Testis (tissue), 3 donors: Measurements from ENCODE around the gene COL6A2. TPM values are rescaled to one million over a fixed set of nuclear protein-coding genes. Genes with fewer than 3 reads are reported as not detected.
A peak's percentile ranks its signal among the peaks of the same experiment; 100 is the strongest.

Source experiments
- DNase-seq: peaks from one replicate; pipeline ENCODE4 v3.0.0-alpha.2; 2019
- H3K27ac ChIP-seq, 2 donors: fragments of 200-600 bp; sonication (generic); one replicate each; pipeline ENCODE4 v1.5.1; 2019
- H3K27me3 ChIP-seq: fragments of 200-600 bp; sonication (generic); one replicate; pipeline ENCODE4 v1.5.1; 2019
- H3K36me3 ChIP-seq: fragments of 200-600 bp; sonication (generic); one replicate; pipeline ENCODE4 v1.5.1; 2017; ENCODE audit warnings: low read depth; ENCODE audit errors: missing control alignments
- H3K4me1 ChIP-seq: fragments of 200-600 bp; sonication (generic); one replicate; pipeline ENCODE4 v1.5.1; 2019
- H3K4me3 ChIP-seq, 2 donors: fragments of 200-600 bp; sonication (generic); one replicate each; pipeline ENCODE4 v1.5.1; 2017 to 2019
- H3K9me3 ChIP-seq: fragments of 200-600 bp; sonication (generic); one replicate; pipeline ENCODE4 v1.5.1; 2017
- CTCF ChIP-seq, 3 experiments: fragments of 450-650 bp in 2 of 3; fragments of 200-600 bp in 1 of 3; sonication (generic) in 1 of 3; IDR thresholded peaks; one replicate each; pipeline ENCODE4 v1.5.1; 2016 to 2019; ENCODE audit warnings: antibody characterized with exemption in 3 of 3, mild to moderate bottlenecking in 2 of 3, moderate library complexity in 1 of 3
- POLR2A ChIP-seq: fragments of 450-650 bp; IDR thresholded peaks from one replicate; pipeline ENCODE4 v1.6.1; 2017; ENCODE audit warnings: antibody characterized with exemption, mild to moderate bottlenecking, moderate library complexity
- WGBS, 2 donors: methylation state at CpG; one replicate each; pipeline ENCODE4 v1.1.5; 2018; 5-methylcytosine and 5-hydroxymethylcytosine counted together
- intact Hi-C: fragments of 100-400 bp; cut with DNase I; formaldehyde crosslinking; loops from one replicate; pipeline ENCODE4 v1.15.1; 2023; ENCODE audit warnings: low total_unique reads
- polyA plus RNA-seq: library from polyadenylated mRNA; stranded (reverse); fragments of 350-450 nt; fragmentation: Illumina TruSeq; extraction: RNeasy Lipid Tissue Mini Kit (QIAGEN cat#74804); gene quantifications from one replicate; pipeline ENCODE4 v1.2.3, GENCODE V29; 2014; ENCODE audit warnings: low read depth, low replicate concordance; ENCODE audit not compliant: insufficient read depth
- total RNA-seq, 2 donors: library from RNA; depleted of rRNA; stranded (reverse); fragments of >200 nt; gene quantifications; one replicate each; pipeline ENCODE4 v1.2.3, GENCODE V29; 2016

The COL6A2 gene
- total and polyA plus RNA-seq, 3 donors from 2014 or later: 192 to 362 (median 236) TPM

DNA sequence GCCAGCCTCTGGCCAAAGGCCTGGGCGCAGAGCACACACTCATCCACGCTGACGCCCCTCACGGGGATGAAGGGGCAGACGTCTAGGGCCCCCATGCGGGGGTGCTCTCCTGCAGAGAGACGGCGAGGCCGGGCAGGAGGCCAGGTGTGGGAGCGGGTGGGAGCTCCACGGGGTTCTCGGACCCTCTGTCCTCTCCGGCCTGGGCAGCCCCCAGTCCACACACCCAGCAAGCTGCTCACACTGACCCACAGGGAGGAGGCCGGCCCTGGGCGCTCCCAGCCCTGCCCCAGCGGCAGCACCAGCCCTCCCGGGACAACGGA, 55.0 kb downstream of the COL6A2 start:
- WGBS, 2 donors: 52 to 74% methylated on average over 7 to 18 of the region's 18 CpGs
- Histone ChIP-seq H3K36me3 (no peaks in the 10 kb centered on the region), H3K27me3 (no peaks in the 10 kb centered on the region), H3K4me3 (no peak overlapping the region), H3K9me3 (no peaks in the 10 kb centered on the region), H3K27ac (peak overlapping the region; percentile 84 to 88), H3K4me1 (peaks cover 26% of the 10 kb centered on the region)
- no peak for DNase-seq
- intact Hi-C loops: no loop called here
- TF ChIP-seq POLR2A (no peak), CTCF (IDR thresholded peaks at IDR 0.05) (no peak)

GRCh38 chr21:46153247-46154154, 55.6 kb downstream of the COL6A2 start:
- peak overlapping the region; percentile 84 to 88 for H3K27ac ChIP-seq

DNA sequence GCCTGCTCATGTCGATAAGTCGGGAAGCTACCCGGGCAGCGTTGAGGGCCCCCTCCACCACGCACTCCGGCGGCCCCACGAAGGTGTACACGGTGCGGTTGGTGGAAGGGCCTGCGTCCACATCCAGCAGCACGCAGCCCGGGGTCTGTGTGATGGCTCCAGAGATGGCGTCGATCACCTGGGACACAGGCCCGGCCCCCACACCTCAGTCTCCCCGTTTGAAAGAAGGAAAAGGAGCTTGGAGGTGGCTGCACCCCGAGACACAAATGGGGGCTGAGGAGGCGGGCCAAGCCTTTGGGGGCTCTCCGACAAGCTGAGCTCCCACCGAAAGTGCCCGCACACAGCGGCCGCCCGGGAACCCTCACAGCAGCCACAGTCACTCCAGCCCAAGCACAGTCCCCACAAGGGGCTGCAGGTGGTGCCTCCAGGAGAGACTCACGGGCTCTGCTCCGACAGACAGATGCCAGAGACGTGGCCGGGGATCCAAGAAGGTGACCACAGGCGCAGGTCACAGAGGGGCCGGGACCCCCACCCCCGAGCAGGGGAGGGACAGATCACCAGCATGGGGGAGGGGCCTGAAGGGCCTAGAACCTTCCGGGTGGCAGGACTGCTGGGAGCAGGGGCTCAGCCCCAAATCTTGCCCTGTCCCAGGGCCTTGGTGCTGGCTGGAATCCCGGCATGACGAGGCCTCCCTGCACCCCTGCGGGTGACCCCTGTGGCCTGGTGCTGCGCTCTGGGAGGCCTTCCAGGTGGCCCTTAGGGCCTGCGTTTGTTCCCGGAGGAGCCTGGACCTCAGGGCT, 56.4 kb downstream of the COL6A2 start:
- H3K4me1 ChIP-seq: peaks cover 22% of the 10 kb centered on the region
- no peaks in the 10 kb centered on the region for H3K36me3 ChIP-seq
- WGBS, 2 donors: 91 to 95% methylated on average over 22 to 39 of the region's 39 CpGs
- no peaks in the 10 kb centered on the region for H3K9me3 ChIP-seq
- TF ChIP-seq CTCF (IDR thresholded peaks at IDR 0.05) (no peak), POLR2A (no peak)
- intact Hi-C loops: no loop called here
- H3K27me3 ChIP-seq: no peaks in the 10 kb centered on the region
- H3K27ac ChIP-seq: peak overlapping the region; percentile 84 to 88
- H3K4me3 ChIP-seq: no peak overlapping the region
- DNase-seq: peak; percentile 13

More at GRCh38 chr21:46153247-46154154, 55.6 kb downstream of the COL6A2 start:
- no peak overlapping the region for H3K4me3 ChIP-seq
- peak; percentile 73 for DNase-seq
- H3K36me3 ChIP-seq: no peaks in the 10 kb centered on the region
- H3K27me3 ChIP-seq: no peaks in the 10 kb centered on the region
- H3K4me1 ChIP-seq: peaks cover 22% of the 10 kb centered on the region
- H3K9me3 ChIP-seq: no peaks in the 10 kb centered on the region
- intact Hi-C loops: no loop called here
- TF ChIP-seq CTCF (IDR thresholded peaks at IDR 0.05) (peak; percentile 44 to 73 (median 71)), POLR2A (no peak)
- 54% methylated on average over 33 of the region's 33 CpGs; no CpG with 5 or more reads in 1 of the 2 donors for WGBS, 2 donors

DNA sequence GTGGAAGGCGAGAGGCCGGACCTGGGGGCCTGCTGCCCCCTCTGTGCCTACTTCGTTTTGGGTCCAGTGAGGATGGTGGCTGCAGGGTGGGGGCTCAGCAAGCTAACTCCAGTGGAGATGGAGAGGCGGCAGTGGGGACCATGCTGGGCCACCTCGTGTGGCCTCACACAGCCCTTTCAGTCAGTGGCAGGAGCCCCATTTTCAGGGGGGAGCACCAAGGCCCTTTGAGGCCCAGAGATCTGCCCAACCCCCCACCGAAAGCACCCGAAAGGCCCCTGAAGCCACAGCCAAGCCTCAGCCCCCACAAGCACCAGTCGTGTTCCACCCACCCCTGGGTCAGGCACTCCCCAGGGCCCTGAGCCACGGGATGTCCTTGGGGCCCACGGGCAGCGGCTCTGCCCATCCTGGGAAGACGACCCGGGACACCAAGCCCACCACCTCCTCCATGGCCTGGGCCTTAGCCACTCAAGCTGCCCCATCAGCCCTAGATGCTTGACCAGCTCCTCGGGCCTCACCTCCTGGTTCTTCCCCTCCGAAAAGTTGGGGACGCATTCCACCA, 57.1 kb downstream of the COL6A2 start:
- intact Hi-C loops: no loop called here
- 80 to 83% methylated on average over 12 to 16 of the region's 16 CpGs for WGBS, 2 donors
- H3K27ac ChIP-seq: peak overlapping the region in 1 of 2 donors; percentile 88
- no peak for TF ChIP-seq CTCF (IDR thresholded peaks at IDR 0.05)
- H3K9me3 ChIP-seq: no peaks in the 10 kb centered on the region
- DNase-seq: peak; percentile 12
- H3K4me1 ChIP-seq: peaks cover 22% of the 10 kb centered on the region
- no peaks in the 10 kb centered on the region for H3K27me3 ChIP-seq
- no peaks in the 10 kb centered on the region for H3K36me3 ChIP-seq
- H3K4me3 ChIP-seq: no peak overlapping the region
